ENCODE results near the gene BICRAL.
"Not testable (repeated sequence)": the region's sequence is repeated elsewhere in the genome, so short reads cannot be mapped to it uniquely, and the experiment has no call there.

DNA sequence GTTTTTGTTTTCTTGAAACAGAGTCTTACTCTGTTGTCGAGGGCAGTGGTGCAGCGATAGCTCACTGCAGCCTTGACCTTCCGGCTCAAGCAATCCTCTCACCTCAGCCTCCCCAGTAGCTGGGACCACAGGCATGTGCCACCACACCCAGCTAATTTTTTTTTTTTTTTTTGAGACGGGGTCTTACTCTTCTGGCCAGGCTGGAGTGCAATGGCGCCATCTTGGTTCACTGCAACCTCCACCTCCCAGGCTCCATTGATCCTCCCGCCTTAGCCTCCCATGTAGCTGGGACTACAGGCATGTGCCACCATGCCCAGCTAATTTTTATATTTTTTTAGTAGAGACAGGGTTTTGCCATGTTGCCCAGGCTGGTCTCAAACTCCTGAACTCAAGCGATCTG, 24.5 kb downstream of the BICRAL start:
- TF ChIP-seq, protein P1, sequence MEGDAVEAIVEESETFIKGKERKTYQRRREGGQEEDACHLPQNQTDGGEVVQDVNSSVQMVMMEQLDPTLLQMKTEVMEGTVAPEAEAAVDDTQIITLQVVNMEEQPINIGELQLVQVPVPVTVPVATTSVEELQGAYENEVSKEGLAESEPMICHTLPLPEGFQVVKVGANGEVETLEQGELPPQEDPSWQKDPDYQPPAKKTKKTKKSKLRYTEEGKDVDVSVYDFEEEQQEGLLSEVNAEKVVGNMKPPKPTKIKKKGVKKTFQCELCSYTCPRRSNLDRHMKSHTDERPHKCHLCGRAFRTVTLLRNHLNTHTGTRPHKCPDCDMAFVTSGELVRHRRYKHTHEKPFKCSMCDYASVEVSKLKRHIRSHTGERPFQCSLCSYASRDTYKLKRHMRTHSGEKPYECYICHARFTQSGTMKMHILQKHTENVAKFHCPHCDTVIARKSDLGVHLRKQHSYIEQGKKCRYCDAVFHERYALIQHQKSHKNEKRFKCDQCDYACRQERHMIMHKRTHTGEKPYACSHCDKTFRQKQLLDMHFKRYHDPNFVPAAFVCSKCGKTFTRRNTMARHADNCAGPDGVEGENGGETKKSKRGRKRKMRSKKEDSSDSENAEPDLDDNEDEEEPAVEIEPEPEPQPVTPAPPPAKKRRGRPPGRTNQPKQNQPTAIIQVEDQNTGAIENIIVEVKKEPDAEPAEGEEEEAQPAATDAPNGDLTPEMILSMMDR (IDR thresholded peaks at IDR 0.05), result not testable (repeated sequence)
- TF ChIP-seq POLR2A (IDR thresholded peaks at IDR 0.05), result not testable (repeated sequence)

All from thyroid gland (tissue), 4 donors.